ENCODE measurements around the gene LYSET. TPM values are rescaled to one million over a fixed set of nuclear protein-coding genes. Genes with fewer than 3 reads are reported as not detected.

The LYSET gene, protein sequence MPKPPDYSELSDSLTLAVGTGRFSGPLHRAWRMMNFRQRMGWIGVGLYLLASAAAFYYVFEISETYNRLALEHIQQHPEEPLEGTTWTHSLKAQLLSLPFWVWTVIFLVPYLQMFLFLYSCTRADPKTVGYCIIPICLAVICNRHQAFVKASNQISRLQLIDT
- total RNA-seq (2022; extraction: Qiagen RNA extraction; ENCODE audit: low read depth): 29.3 to 40.6 TPM (median 37.2 TPM) in 5 replicates

GRCh38 chr14:93184391-93185348 is at the start of gene LYSET, which contains the start of gene MOAP1:
TSS of gene LYSET (plus strand) at chr14:93185317. CDS start at chr14:93185406, 89 bp downstream.
TSS of gene MOAP1 (minus strand) at chr14:93184897. CDS start at chr14:93184242, 655 bp downstream.

GRCh38 chr14:93206793-93207467 is 21.8 kb downstream of the LYSET start, which contains the start of the genes GON7 and UBR7:
TSS of gene GON7 (minus strand) at chr14:93207065. CDS start at chr14:93207037, 28 bp downstream.
TSS of gene UBR7 (plus strand) at chr14:93207256. CDS start at chr14:93207292, 36 bp downstream.

Other genes starting within 250 kb of the LYSET start
- gene ITPK1, start 69.4 kb upstream of the LYSET start, total RNA-seq (2022; extraction: Qiagen RNA extraction; ENCODE audit: low read depth): 41.0 to 53.7 TPM (median 48.2 TPM) in 5 replicates
- 11.3 to 16.2 TPM (median 14.4 TPM) in 5 replicates for gene MOAP1, start 420 bp upstream of the LYSET start, total RNA-seq (2022; extraction: Qiagen RNA extraction; ENCODE audit: low read depth)
- 10.4 to 16.2 TPM (median 15.7 TPM) in 5 replicates for gene GON7, start 21.7 kb downstream of the LYSET start, total RNA-seq (2022; extraction: Qiagen RNA extraction; ENCODE audit: low read depth)
- gene UBR7, start 21.9 kb downstream of the LYSET start, total RNA-seq (2022; extraction: Qiagen RNA extraction; ENCODE audit: low read depth): 22.3 to 32.8 TPM (median 26.9 TPM) in 5 replicates
- 7.6 to 12.6 TPM (median 12.4 TPM) in 5 replicates for gene BTBD7, start 147.7 kb downstream of the LYSET start, total RNA-seq (2022; extraction: Qiagen RNA extraction; ENCODE audit: low read depth)
- gene COX8C, start 161.9 kb downstream of the LYSET start, total RNA-seq (2022; extraction: Qiagen RNA extraction; ENCODE audit: low read depth): not detected in 5 replicates
- 0.02 to 0.03 TPM in 2 of 5 replicates, not detected in the others for gene UNC79, start 245.6 kb downstream of the LYSET start, total RNA-seq (2022; extraction: Qiagen RNA extraction; ENCODE audit: low read depth)

Data from A549 treated with RU486 at 1 μM for 4 hours (cell line).